Mesenchymal stem cell (in vitro differentiated cells and primary cell): ENCODE measurements around the gene MTCH1.

Source experiments
- DNase-seq: peaks from one replicate; pipeline ENCODE4 v3.0.0-alpha.2; 2013
- H2AFZ ChIP-seq: one replicate; pipeline ENCODE4 v1.6.1; 2013; ENCODE audit warnings: low read depth, mild to moderate bottlenecking, control low read depth, inconsistent platforms, low read length, moderate library complexity
- H2AK5ac ChIP-seq: 2 replicates; pipeline ENCODE4 v1.6.1; 2013; ENCODE audit warnings: low read length, moderate library complexity, mild to moderate bottlenecking, inconsistent platforms; ENCODE audit not compliant: severe bottlenecking
- H2BK120ac ChIP-seq: one replicate; pipeline ENCODE4 v1.6.1; 2013; ENCODE audit warnings: low read depth, mild to moderate bottlenecking, inconsistent platforms, low read length, moderate library complexity
- H2BK12ac ChIP-seq, 2 experiments: one replicate each; pipeline ENCODE4 v1.6.1; 2013; ENCODE audit warnings: inconsistent platforms in 2 of 2, low read length in 2 of 2, mild to moderate bottlenecking in 2 of 2, moderate library complexity in 2 of 2, control low read depth in 1 of 2
- H2BK15ac ChIP-seq: one replicate; pipeline ENCODE4 v1.6.1; 2013; ENCODE audit warnings: mild to moderate bottlenecking, low read depth, inconsistent platforms; ENCODE audit not compliant: poor library complexity, severe bottlenecking
- H2BK5ac ChIP-seq: 2 replicates; pipeline ENCODE4 v1.6.1; 2013; ENCODE audit warnings: low read depth, mild to moderate bottlenecking, low read length, control low read depth, inconsistent platforms; ENCODE audit not compliant: poor library complexity, severe bottlenecking
- H3K14ac ChIP-seq, 2 experiments: one replicate each; pipeline ENCODE4 v1.6.1; 2013; ENCODE audit warnings: inconsistent platforms in 2 of 2, low read length in 2 of 2, control low read depth in 1 of 2, mild to moderate bottlenecking in 1 of 2, moderate library complexity in 1 of 2
- H3K18ac ChIP-seq, 2 experiments: one replicate each; pipeline ENCODE4 v1.6.1; 2013; ENCODE audit warnings: inconsistent platforms in 2 of 2, low read length in 2 of 2, control low read depth in 1 of 2, low read depth in 1 of 2, mild to moderate bottlenecking in 1 of 2
- H3K23ac ChIP-seq, 2 experiments: one replicate each; pipeline ENCODE4 v1.6.1; 2013; ENCODE audit warnings: inconsistent platforms in 2 of 2, low read length in 2 of 2, mild to moderate bottlenecking in 2 of 2, moderate library complexity in 2 of 2, control low read depth in 1 of 2
- H3K27ac ChIP-seq: 2 replicates; pipeline ENCODE4 v1.5.1; 2013; ENCODE audit warnings: mild to moderate bottlenecking, moderate library complexity, low read length, control low read depth, inconsistent platforms; ENCODE audit not compliant: poor library complexity, severe bottlenecking
- H3K27me3 ChIP-seq, 2 experiments: 2 replicates each; pipeline versions ENCODE4 v1.6.1 to v1.7.0; 2013; ENCODE audit warnings: low read length in 2 of 2, mild to moderate bottlenecking in 2 of 2, moderate library complexity in 2 of 2, control low read depth in 1 of 2, inconsistent platforms in 1 of 2; ENCODE audit not compliant: control insufficient read depth in 1 of 2, insufficient read depth in 1 of 2
- H3K36me3 ChIP-seq, 2 experiments: 2 replicates each; pipeline versions ENCODE4 v1.6.1 to v1.7.0; 2013; ENCODE audit warnings: low read length in 2 of 2, control low read depth in 1 of 2, inconsistent platforms in 1 of 2, low read depth in 1 of 2, mild to moderate bottlenecking in 1 of 2; ENCODE audit not compliant: insufficient read depth in 2 of 2, control insufficient read depth in 1 of 2
- H3K4ac ChIP-seq, 2 experiments: one replicate each; pipeline ENCODE4 v1.6.1; 2013; ENCODE audit warnings: inconsistent platforms in 2 of 2, low read length in 2 of 2, mild to moderate bottlenecking in 2 of 2, moderate library complexity in 2 of 2, control low read depth in 1 of 2, low read depth in 1 of 2
- H3K4me1 ChIP-seq: 2 replicates; pipeline ENCODE4 v1.6.1; 2013; ENCODE audit warnings: low read depth, low read length, control low read depth; ENCODE audit not compliant: control insufficient read depth, insufficient read depth
- H3K4me2 ChIP-seq: 2 replicates; pipeline ENCODE4 v1.6.1; 2013; ENCODE audit warnings: low read length, mild to moderate bottlenecking, inconsistent platforms; ENCODE audit not compliant: poor library complexity, severe bottlenecking
- H3K4me3 ChIP-seq, 2 experiments: 2 replicates each; pipeline versions ENCODE4 v1.5.1 to v1.7.0; 2013; ENCODE audit warnings: low read length in 2 of 2, mild to moderate bottlenecking in 2 of 2, control low read depth in 1 of 2, low read depth in 1 of 2; ENCODE audit not compliant: insufficient read depth in 1 of 2
- H3K79me1 ChIP-seq: replicated peaks from 2 replicates; pipeline ENCODE4 v1.6.1; 2013; ENCODE audit warnings: mild to moderate bottlenecking, control low read depth, low read length, inconsistent platforms; ENCODE audit not compliant: poor library complexity, severe bottlenecking
- H3K9ac ChIP-seq: 2 replicates; pipeline ENCODE4 v1.7.0; 2013; ENCODE audit warnings: mild to moderate bottlenecking, low read length, moderate library complexity
- H3K9me3 ChIP-seq: 2 replicates; pipeline ENCODE4 v1.7.0; 2013; ENCODE audit warnings: mild to moderate bottlenecking, low read length; ENCODE audit not compliant: control insufficient read depth
- H4K8ac ChIP-seq: one replicate; pipeline ENCODE4 v1.6.1; 2013; ENCODE audit warnings: inconsistent platforms, mild to moderate bottlenecking, low read length, moderate library complexity
- H4K91ac ChIP-seq: one replicate; pipeline ENCODE4 v1.6.1; 2013; ENCODE audit warnings: mild to moderate bottlenecking, low read length, inconsistent platforms
- WGBS: methylation state at CpG from one replicate; pipeline ENCODE4 v1.1.7; 2013; ENCODE audit warnings: mixed read lengths; 5-methylcytosine and 5-hydroxymethylcytosine counted together

Gene MTCH1

DNA sequence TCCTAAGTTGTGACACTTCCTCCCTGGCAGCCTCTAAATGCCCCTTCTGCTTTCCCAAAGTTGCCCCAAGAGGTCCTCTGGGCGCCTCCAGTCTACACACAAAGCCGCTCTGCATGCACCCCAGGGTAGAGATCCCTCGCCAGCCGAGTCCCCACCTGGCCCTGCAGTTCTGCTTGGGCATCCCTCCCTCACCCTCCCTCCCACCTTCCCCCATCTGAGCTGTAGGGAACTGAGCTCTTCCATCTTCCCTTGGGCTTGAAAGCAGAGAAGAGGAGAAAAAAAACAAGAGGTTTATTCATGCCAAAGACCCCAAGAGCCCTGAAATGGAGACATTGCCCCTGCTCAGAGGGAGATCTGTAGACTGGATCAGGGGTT, 13.7 kb upstream of the MTCH1 start:
- no peak overlapping the region for H3K4me2 ChIP-seq
- no peak overlapping the region for H4K8ac ChIP-seq
- H3K27me3 ChIP-seq = peaks cover 18 to 35% of the 10 kb centered on the region in 2 experiments
- no peak overlapping the region for H3K27ac ChIP-seq
- H3K79me1 ChIP-seq = no peaks in the 10 kb centered on the region
- DNase-seq = no peak
- no peak overlapping the region for H3K14ac ChIP-seq
- no peak overlapping the region for H2BK12ac ChIP-seq
- H3K9me3 ChIP-seq = no peaks in the 10 kb centered on the region
- H2AFZ ChIP-seq = no peak overlapping the region
- no peak overlapping the region for H3K4ac ChIP-seq
- H4K91ac ChIP-seq = no peak overlapping the region
- H3K4me3 ChIP-seq = no peak overlapping the region
- no peak overlapping the region for H3K9ac ChIP-seq
- no peak overlapping the region for H2BK15ac ChIP-seq
- 76% methylated on average over 2 of the region's 4 CpGs for WGBS
- H2AK5ac ChIP-seq = no peak overlapping the region
- no peak overlapping the region for H3K18ac ChIP-seq
- no peaks in the 10 kb centered on the region for H3K36me3 ChIP-seq
- H3K4me1 ChIP-seq = peaks cover 29% of the 10 kb centered on the region
- no peak overlapping the region for H2BK120ac ChIP-seq
- no peak overlapping the region for H3K23ac ChIP-seq
- no peak overlapping the region for H2BK5ac ChIP-seq

DNA sequence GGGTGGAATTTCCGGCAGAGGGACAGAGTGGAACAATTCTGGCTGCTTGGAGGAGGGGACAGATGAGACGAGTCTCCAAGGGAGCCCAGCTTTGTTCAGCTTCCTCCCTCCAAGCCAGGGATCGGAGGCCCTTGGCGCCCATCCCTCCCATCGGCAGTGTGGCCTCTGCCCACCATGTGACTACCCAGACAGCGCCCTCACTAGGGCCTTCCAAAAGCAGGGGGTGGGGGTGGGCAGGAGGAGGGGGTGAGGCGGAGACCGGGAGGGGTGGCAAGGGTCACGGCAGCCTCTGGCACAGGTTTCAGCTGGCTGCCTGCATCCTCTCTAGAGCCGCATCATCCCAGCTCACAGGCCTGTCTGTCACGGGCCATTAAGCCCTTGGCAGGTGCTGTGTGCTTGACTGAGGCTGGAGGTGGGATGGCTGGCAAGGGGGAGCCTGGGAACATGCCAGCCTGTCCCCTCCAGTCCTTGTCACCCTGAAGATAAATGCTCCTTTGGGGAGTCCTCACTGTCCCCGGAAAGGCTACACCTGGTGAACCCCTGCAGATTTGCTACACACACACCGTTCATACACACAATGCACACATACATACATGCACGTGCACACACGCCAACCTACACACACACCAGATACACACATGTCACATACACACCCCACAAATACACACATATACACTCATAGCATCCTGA, 13.2 kb upstream of the MTCH1 start:
- Histone ChIP-seq H3K4me2 (no peak overlapping the region), H3K27me3 (peaks cover 18 to 35% of the 10 kb centered on the region in 2 experiments), H3K14ac (no peak overlapping the region), H3K23ac (no peak overlapping the region), H3K4me3 (no peak overlapping the region), H2BK120ac (no peak overlapping the region), H3K18ac (no peak overlapping the region), H2BK5ac (no peak overlapping the region), H3K9me3 (no peaks in the 10 kb centered on the region), H2AFZ (no peak overlapping the region), H2BK12ac (no peak overlapping the region), H4K91ac (no peak overlapping the region), H3K36me3 (no peaks in the 10 kb centered on the region), H3K4me1 (peaks cover 28% of the 10 kb centered on the region), H3K4ac (no peak overlapping the region), H3K9ac (no peak overlapping the region), H4K8ac (no peak overlapping the region), H2BK15ac (no peak overlapping the region), H3K27ac (no peak overlapping the region), H2AK5ac (peak overlapping the region; percentile 26), H3K79me1 (no peaks in the 10 kb centered on the region)
- DNase-seq = no peak
- WGBS = 83% methylated on average over 13 of the region's 15 CpGs

GRCh38 chr6:36998723-36999038, 12.7 kb upstream of the MTCH1 start:
- Histone ChIP-seq H3K4me2 (no peak overlapping the region), H3K79me1 (no peaks in the 10 kb centered on the region), H2AFZ (no peak overlapping the region), H3K18ac (no peak overlapping the region), H3K4me3 (no peak overlapping the region), H3K9me3 (no peaks in the 10 kb centered on the region), H4K8ac (no peak overlapping the region), H3K4ac (no peak overlapping the region), H4K91ac (no peak overlapping the region), H3K23ac (no peak overlapping the region), H3K27ac (no peak overlapping the region), H3K36me3 (no peaks in the 10 kb centered on the region), H3K27me3 (peaks cover 18 to 35% of the 10 kb centered on the region in 2 experiments), H2BK12ac (no peak overlapping the region), H3K14ac (no peak overlapping the region), H2AK5ac (peak overlapping the region; percentile 26), H2BK120ac (no peak overlapping the region), H2BK15ac (no peak overlapping the region), H2BK5ac (no peak overlapping the region), H3K4me1 (peaks cover 23% of the 10 kb centered on the region), H3K9ac (no peak overlapping the region)
- 83% methylated on average over 8 of the region's 8 CpGs for WGBS
- DNase-seq = no peak

GRCh38 chr6:36997811-36998722, 12.1 kb upstream of the MTCH1 start:
- no peaks in the 10 kb centered on the region for H3K36me3 ChIP-seq
- no peak overlapping the region for H2BK12ac ChIP-seq
- H3K14ac ChIP-seq = no peak overlapping the region
- peaks cover 18 to 34% of the 10 kb centered on the region in 2 experiments for H3K27me3 ChIP-seq
- H3K4ac ChIP-seq = no peak overlapping the region
- no peak overlapping the region for H2AFZ ChIP-seq
- no peak overlapping the region for H4K8ac ChIP-seq
- no peak overlapping the region for H4K91ac ChIP-seq
- 88% methylated on average over 18 of the region's 18 CpGs for WGBS
- H2AK5ac ChIP-seq = peak overlapping the region; percentile 41
- peaks cover 23% of the 10 kb centered on the region for H3K4me1 ChIP-seq
- H2BK15ac ChIP-seq = no peak overlapping the region
- no peak overlapping the region for H3K27ac ChIP-seq
- H3K4me3 ChIP-seq = no peak overlapping the region
- no peak overlapping the region for H3K23ac ChIP-seq
- no peak for DNase-seq
- H2BK5ac ChIP-seq = no peak overlapping the region
- H3K9me3 ChIP-seq = no peaks in the 10 kb centered on the region
- no peak overlapping the region for H3K4me2 ChIP-seq
- no peaks in the 10 kb centered on the region for H3K79me1 ChIP-seq
- H2BK120ac ChIP-seq = no peak overlapping the region
- no peak overlapping the region for H3K18ac ChIP-seq
- H3K9ac ChIP-seq = no peak overlapping the region
